Stimulated activated CD8-positive, alpha-beta memory T cell treated with anti-CD3 and anti-CD28 coated beads, Interleukin-7, amount 100 ng/mL, for 48 hours (primary cell): ENCODE data around the gene ISCA1.

Experiments
- DNase-seq, 2 donors: peaks; one replicate each; pipeline ENCODE4 v3.0.0-alpha.2; 2020; ENCODE audit warnings: low read depth in 1 of 2; ENCODE audit errors: extremely low read depth in 1 of 2

ISCA1 gene

DNA sequence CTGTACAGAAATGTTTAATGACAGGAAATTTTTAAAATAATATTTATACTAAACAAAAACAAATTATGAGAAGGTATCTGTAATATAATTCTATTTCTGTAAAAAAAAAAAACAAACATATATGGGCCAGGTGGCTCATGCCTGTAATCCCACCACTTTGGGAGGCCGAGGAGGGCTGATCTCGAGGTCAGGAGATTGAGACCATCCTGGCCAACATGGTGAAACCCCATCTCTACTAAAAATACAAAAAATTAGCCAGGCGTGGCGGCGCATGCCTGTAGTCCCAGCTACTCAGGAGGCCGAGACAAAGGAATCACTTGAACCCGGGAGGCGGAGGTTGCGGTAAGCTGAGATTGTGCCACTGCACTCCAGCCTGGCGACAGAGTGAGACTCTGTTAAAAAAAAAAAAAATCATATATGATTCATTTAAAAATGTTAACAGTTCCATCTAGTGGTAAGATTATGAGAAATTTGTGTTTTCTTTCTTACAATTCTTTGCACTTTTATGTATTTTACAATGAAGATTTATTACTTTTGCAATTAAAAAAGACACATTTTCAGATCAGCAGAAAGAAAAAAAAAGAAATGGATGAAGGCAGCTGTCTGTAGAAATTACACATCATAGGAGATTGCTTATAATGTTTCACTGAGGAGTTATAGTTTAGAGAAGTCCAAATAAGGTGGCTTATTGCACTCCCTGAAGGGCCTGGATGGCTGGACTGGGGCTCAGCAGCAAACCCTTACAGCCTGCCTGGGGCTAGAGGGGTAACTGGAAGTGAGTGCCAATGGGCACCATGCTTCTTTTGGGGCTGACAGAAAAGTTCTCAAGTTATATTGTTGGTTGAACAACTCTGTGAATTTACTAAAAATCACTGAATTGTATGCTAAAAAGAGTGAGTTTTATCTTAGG, 43.2 kb downstream of the ISCA1 start:
- no peak for DNase-seq

GRCh38 chr9:86230858-86231257, 51.5 kb downstream of the ISCA1 start:
- no peak for DNase-seq

GRCh38 chr9:86222667-86223066, 59.7 kb downstream of the ISCA1 start:
- no peak for DNase-seq

- DNase-seq = no peak
Observed at GRCh38 chr9:86219606-86220005, 62.7 kb downstream of the ISCA1 start.

- no peak for DNase-seq
Observed at GRCh38 chr9:86217076-86217755, 65.1 kb downstream of the ISCA1 start.
